Keratinocyte (primary cell): Measurements from ENCODE around the gene AGPAT2. TPM values are rescaled to one million over a fixed set of nuclear protein-coding genes. Genes with fewer than 3 reads are reported as not detected.

ENCODE experiments used
- DNase-seq: peaks from one replicate; pipeline ENCODE4 v3.0.0-alpha.2; 2011; ENCODE audit warnings: low read depth, missing footprints, low spot score
- FAIRE-seq: peaks from 2 replicates; lab custom pipeline; 2011; peaks lifted over from hg19 to GRCh38; lab: Jason Lieb, UNC
- H2AFZ ChIP-seq: 2 replicates; pipeline ENCODE4 v1.6.0; 2012; ENCODE audit warnings: low read length, control low read depth, inconsistent platforms; ENCODE audit not compliant: control insufficient read depth
- H3K27ac ChIP-seq: 2 replicates; pipeline ENCODE4 v1.5.1; 2011; ENCODE audit warnings: low read length; ENCODE audit not compliant: control insufficient read depth, insufficient read depth
- H3K27me3 ChIP-seq: 3 replicates; pipeline ENCODE4 v1.6.0; 2011; ENCODE audit warnings: low read length; ENCODE audit not compliant: control insufficient read depth, insufficient read depth; ENCODE audit errors: extremely low read depth
- H3K36me3 ChIP-seq, 2 experiments: 2 replicates in 1 of 2; 3 replicates in 1 of 2; pipeline ENCODE4 v1.5.1; 2011; ENCODE audit warnings: low read length in 2 of 2, mild to moderate bottlenecking in 1 of 2; ENCODE audit not compliant: control insufficient read depth in 2 of 2, insufficient read depth in 2 of 2; ENCODE audit errors: extremely low read depth in 1 of 2
- H3K4me1 ChIP-seq: 3 replicates; pipeline ENCODE4 v1.5.1; 2011; ENCODE audit warnings: low read length; ENCODE audit not compliant: control insufficient read depth, insufficient read depth; ENCODE audit errors: extremely low read depth
- H3K4me2 ChIP-seq: 3 replicates; pipeline ENCODE4 v1.6.0; 2011; ENCODE audit warnings: low read depth, low read length; ENCODE audit not compliant: control insufficient read depth, insufficient read depth; ENCODE audit errors: extremely low read depth
- H3K4me3 ChIP-seq, 3 experiments: fragments of 200-600 bp in 1 of 3; sonication (generic) in 1 of 3; 2 replicates in 2 of 3; 3 replicates in 1 of 3; pipeline ENCODE4 v1.5.1; 2011 to 2016; ENCODE audit warnings: low read length in 3 of 3, mild to moderate bottlenecking in 3 of 3, control low read depth in 2 of 3, inconsistent platforms in 1 of 3, low read depth in 1 of 3, mixed read lengths in 1 of 3, mixed run types in 1 of 3, moderate library complexity in 1 of 3; ENCODE audit not compliant: control insufficient read depth in 2 of 3, insufficient read depth in 2 of 3; ENCODE audit errors: extremely low read depth in 1 of 3
- H3K79me2 ChIP-seq: 2 replicates; pipeline ENCODE4 v1.6.0; 2012; ENCODE audit warnings: low read length; ENCODE audit not compliant: control insufficient read depth, insufficient read depth
- H3K9ac ChIP-seq: 3 replicates; pipeline ENCODE4 v1.6.0; 2011; ENCODE audit warnings: low read length; ENCODE audit not compliant: control insufficient read depth, insufficient read depth; ENCODE audit errors: extremely low read depth
- H3K9me1 ChIP-seq: 3 replicates; pipeline ENCODE4 v1.6.0; 2011; ENCODE audit warnings: low read length; ENCODE audit not compliant: control insufficient read depth, insufficient read depth; ENCODE audit errors: extremely low read depth
- H3K9me3 ChIP-seq: 2 replicates; pipeline ENCODE4 v1.5.1; 2012; ENCODE audit warnings: low read depth, low read length; ENCODE audit not compliant: control insufficient read depth
- H4K20me1 ChIP-seq: 3 replicates; pipeline ENCODE4 v1.6.0; 2011; ENCODE audit warnings: low read length; ENCODE audit not compliant: control insufficient read depth, insufficient read depth; ENCODE audit errors: extremely low read depth
- CTCF ChIP-seq, 3 experiments: IDR thresholded peaks in 1 of 3; conservative IDR thresholded peaks in 1 of 3; optimal IDR thresholded peaks in 1 of 3; 2 replicates in 2 of 3; 3 replicates in 1 of 3; pipeline versions ENCODE3 to v1.5.1; 2011; ENCODE audit warnings: low read length in 3 of 3, mild to moderate bottlenecking in 3 of 3, moderate library complexity in 2 of 3, control low read depth in 1 of 3, inconsistent platforms in 1 of 3; ENCODE audit not compliant: insufficient read depth in 2 of 3; ENCODE audit errors: extremely low read depth in 1 of 3
- EZH2 ChIP-seq: IDR thresholded peaks from one replicate; pipeline ENCODE4 v1.6.1; 2012; ENCODE audit warnings: inconsistent platforms, mild to moderate bottlenecking, low read length, moderate library complexity
- dilution Hi-C: fragments of 300-500 bp; cut with MboI; formaldehyde crosslinking; loops from one replicate; pipeline ENCODE4 v1.7.0; 2020; ENCODE audit warnings: low sequenced_read_pairs; ENCODE audit not compliant: extremely low pct_ligation_motif_present
- polyA plus RNA-seq, 5 experiments: library from polyadenylated mRNA; depleted of rRNA in 3 of 5; stranded (reverse) in 3 of 5; stranded (forward) in 1 of 5; unstranded in 1 of 5; fragments of >200 nt; gene quantifications; 1 replicate in 1 of 5; 2 replicates in 3 of 5; 3 replicates in 1 of 5; pipeline versions ENCODE4 v1.2.1 to v1.2.3, GENCODE V29; 2011 to 2012; ENCODE audit warnings: missing spikeins in 2 of 5, low read depth in 1 of 5, low replicate concordance in 1 of 5

The AGPAT2 gene
- polyA plus RNA-seq, 1 donor (not counting 4 experiments of a cell fraction or from before 2014, with no cell fraction given), result 26.5 TPM

GRCh38 chr9:136679431-136679941 lies 7.8 kb downstream of the AGPAT2 start:
- DNase-seq (no peak), FAIRE-seq (no peak)
- dilution Hi-C loops, result no loop called here
- H2AFZ ChIP-seq, result no peak overlapping the region
- TF ChIP-seq CTCF (optimal IDR thresholded peaks at IDR 0.05 in 1 of 3, IDR thresholded peaks at IDR 0.05 in 1 of 3, conservative IDR thresholded peaks at IDR 0.05 in 1 of 3; ENCODE audit: extremely low read depth in 1 of 3, insufficient read depth in 2 of 3, low read length in 3 of 3) (no peak), EZH2 (no peak)
- H3K9me3 ChIP-seq, result no peaks in the 10 kb centered on the region
- H3K36me3 ChIP-seq, result peaks cover 6 to 16% of the 10 kb centered on the region in 2 experiments
- peaks cover 9% of the 10 kb centered on the region for H3K4me1 ChIP-seq
- no peak overlapping the region for H3K4me2 ChIP-seq
- no peak overlapping the region for H3K4me3 ChIP-seq
- no peak overlapping the region for H3K9ac ChIP-seq
- peaks cover 7% of the 10 kb centered on the region for H3K79me2 ChIP-seq
- H3K27ac ChIP-seq, result no peak overlapping the region
- H3K9me1 ChIP-seq, result no peaks in the 10 kb centered on the region
- peaks cover 7% of the 10 kb centered on the region for H4K20me1 ChIP-seq
- no peaks in the 10 kb centered on the region for H3K27me3 ChIP-seq

GRCh38 chr9:136678624-136679023 lies 8.6 kb downstream of the AGPAT2 start:
- Histone ChIP-seq H2AFZ (no peak overlapping the region), H3K79me2 (peaks cover under 1% of the 10 kb centered on the region), H3K4me2 (no peak overlapping the region), H3K9me1 (no peaks in the 10 kb centered on the region), H3K27me3 (no peaks in the 10 kb centered on the region), H4K20me1 (peaks cover 7% of the 10 kb centered on the region), H3K4me3 (no peak overlapping the region), H3K9ac (no peak overlapping the region), H3K36me3 (peaks cover 6 to 15% of the 10 kb centered on the region in 2 experiments), H3K27ac (no peak overlapping the region), H3K4me1 (peaks cover 9% of the 10 kb centered on the region), H3K9me3 (no peaks in the 10 kb centered on the region)
- TF ChIP-seq EZH2 (no peak), CTCF (optimal IDR thresholded peaks at IDR 0.05 in 1 of 3, IDR thresholded peaks at IDR 0.05 in 1 of 3, conservative IDR thresholded peaks at IDR 0.05 in 1 of 3; ENCODE audit: extremely low read depth in 1 of 3, insufficient read depth in 2 of 3, low read length in 3 of 3) (no peak)
- dilution Hi-C loops, result no loop called here
- no peak for FAIRE-seq
- DNase-seq, result no peak
